Breast epithelium (tissue), 3 donors: Measurements from ENCODE around the gene RBM15.

Experiments used
- CTCF ChIP-seq, 3 donors: fragments of 450-650 bp; IDR thresholded peaks; one replicate each; pipeline ENCODE4 v1.5.1; 2016 to 2017; ENCODE audit warnings: antibody characterized with exemption in 3 of 3, mild to moderate bottlenecking in 3 of 3, moderate library complexity in 3 of 3
- POLR2A ChIP-seq: fragments of 450-650 bp; IDR thresholded peaks from one replicate; pipeline ENCODE4 v1.6.1; 2016; ENCODE audit warnings: antibody characterized with exemption, mild to moderate bottlenecking, moderate library complexity
- POLR2AphosphoS5 ChIP-seq, 3 donors: sonication (generic); formaldehyde crosslinking; IDR thresholded peaks; one replicate each; pipeline ENCODE4 v1.6.1; 2017; ENCODE audit warnings: antibody characterized with exemption in 3 of 3

- no peak for TF ChIP-seq CTCF (IDR thresholded peaks at IDR 0.05)
- no peak for TF ChIP-seq POLR2A
- TF ChIP-seq POLR2AphosphoS5 (IDR thresholded peaks at IDR 0.05), result no peak
These were observed 47.0 kb upstream of the RBM15 start for GRCh38 chr1:110292031-110292741.
